ENCODE results near the gene COL27A1. TPM values are rescaled to one million over a fixed set of nuclear protein-coding genes. Genes with fewer than 3 reads are reported as not detected.

Gene COL27A1
- total RNA-seq, 2 donors from 2014 or later, result 18.5 to 57.1 TPM

DNA sequence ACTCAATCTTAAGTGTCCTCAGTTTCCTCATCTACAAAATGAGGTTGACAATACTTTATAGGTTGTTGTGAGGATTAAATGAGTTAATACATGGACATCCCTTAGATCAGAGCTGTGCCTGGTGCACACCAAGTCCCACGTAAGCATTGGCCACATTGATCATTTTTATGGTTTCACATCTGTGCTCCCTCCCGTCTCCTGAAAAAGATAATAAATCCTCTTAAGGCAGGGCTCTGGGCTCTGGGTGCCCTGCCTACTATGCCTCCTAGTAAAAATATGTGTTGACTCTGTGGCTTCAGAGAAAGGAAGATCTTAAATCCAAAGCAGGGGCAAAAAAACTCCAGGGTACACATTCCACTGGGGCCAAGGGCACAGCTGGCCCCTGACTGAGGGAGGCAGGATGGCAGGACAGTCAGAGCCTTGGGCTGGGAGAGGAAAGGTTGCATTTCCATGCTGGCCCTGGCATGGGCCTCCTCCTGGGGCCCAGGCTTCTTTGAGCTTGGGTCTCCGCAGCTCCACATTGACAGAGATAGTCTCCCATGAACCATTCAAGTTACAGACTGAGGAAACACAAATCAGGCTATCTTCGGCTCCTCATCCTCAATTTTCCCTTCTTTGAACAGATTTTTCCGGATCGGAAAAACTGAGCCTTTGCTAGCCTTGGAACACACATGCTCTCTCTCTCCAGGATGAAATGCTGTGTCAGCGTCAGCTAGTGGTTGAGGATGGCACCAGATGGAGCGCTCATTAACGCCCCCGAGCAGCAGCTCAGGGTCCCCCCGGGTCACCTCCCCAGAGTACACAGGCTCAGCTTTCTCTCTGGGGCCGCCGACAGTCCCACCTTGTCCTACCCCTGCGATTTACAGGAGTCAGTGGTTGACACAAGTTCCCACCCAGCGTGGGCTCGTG, 33.9 kb upstream of the COL27A1 start:
- Histone ChIP-seq H3K9me3 (no peaks in the 10 kb centered on the region), H3K4me3 (no peak overlapping the region), H3K27ac (no peak overlapping the region), H3K36me3 (no peaks in the 10 kb centered on the region), H3K27me3 (replicated peaks; ENCODE audit: insufficient read depth) (no peaks in the 10 kb centered on the region), H3K4me1 (ENCODE audit: control insufficient read depth in 1 of 2, low read depth in 2 of 2) (peaks cover 0 to under 1% of the 10 kb centered on the region in 2 donors)
- TF ChIP-seq, protein P1, sequence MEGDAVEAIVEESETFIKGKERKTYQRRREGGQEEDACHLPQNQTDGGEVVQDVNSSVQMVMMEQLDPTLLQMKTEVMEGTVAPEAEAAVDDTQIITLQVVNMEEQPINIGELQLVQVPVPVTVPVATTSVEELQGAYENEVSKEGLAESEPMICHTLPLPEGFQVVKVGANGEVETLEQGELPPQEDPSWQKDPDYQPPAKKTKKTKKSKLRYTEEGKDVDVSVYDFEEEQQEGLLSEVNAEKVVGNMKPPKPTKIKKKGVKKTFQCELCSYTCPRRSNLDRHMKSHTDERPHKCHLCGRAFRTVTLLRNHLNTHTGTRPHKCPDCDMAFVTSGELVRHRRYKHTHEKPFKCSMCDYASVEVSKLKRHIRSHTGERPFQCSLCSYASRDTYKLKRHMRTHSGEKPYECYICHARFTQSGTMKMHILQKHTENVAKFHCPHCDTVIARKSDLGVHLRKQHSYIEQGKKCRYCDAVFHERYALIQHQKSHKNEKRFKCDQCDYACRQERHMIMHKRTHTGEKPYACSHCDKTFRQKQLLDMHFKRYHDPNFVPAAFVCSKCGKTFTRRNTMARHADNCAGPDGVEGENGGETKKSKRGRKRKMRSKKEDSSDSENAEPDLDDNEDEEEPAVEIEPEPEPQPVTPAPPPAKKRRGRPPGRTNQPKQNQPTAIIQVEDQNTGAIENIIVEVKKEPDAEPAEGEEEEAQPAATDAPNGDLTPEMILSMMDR (IDR thresholded peaks at IDR 0.05), result no peak
- no peak for DNase-seq (ENCODE audit: low spot score)
- no peak for ATAC-seq (ENCODE audit: insufficient number of reproducible peaks, low FRiP score, low read depth)

GRCh38 chr9:114122136-114123027, 33.0 kb upstream of the COL27A1 start:
- Histone ChIP-seq H3K4me3 (no peak overlapping the region), H3K36me3 (no peaks in the 10 kb centered on the region), H3K9me3 (peaks cover 1% of the 10 kb centered on the region), H3K27me3 (replicated peaks; ENCODE audit: insufficient read depth) (no peaks in the 10 kb centered on the region), H3K4me1 (ENCODE audit: control insufficient read depth in 1 of 2, low read depth in 2 of 2) (no peaks in the 10 kb centered on the region), H3K27ac (no peak overlapping the region)
- DNase-seq (ENCODE audit: low spot score) (no peak), ATAC-seq (ENCODE audit: insufficient number of reproducible peaks, low FRiP score, low read depth) (no peak)
- TF ChIP-seq, protein P1 (IDR thresholded peaks at IDR 0.05), result no peak

DNA sequence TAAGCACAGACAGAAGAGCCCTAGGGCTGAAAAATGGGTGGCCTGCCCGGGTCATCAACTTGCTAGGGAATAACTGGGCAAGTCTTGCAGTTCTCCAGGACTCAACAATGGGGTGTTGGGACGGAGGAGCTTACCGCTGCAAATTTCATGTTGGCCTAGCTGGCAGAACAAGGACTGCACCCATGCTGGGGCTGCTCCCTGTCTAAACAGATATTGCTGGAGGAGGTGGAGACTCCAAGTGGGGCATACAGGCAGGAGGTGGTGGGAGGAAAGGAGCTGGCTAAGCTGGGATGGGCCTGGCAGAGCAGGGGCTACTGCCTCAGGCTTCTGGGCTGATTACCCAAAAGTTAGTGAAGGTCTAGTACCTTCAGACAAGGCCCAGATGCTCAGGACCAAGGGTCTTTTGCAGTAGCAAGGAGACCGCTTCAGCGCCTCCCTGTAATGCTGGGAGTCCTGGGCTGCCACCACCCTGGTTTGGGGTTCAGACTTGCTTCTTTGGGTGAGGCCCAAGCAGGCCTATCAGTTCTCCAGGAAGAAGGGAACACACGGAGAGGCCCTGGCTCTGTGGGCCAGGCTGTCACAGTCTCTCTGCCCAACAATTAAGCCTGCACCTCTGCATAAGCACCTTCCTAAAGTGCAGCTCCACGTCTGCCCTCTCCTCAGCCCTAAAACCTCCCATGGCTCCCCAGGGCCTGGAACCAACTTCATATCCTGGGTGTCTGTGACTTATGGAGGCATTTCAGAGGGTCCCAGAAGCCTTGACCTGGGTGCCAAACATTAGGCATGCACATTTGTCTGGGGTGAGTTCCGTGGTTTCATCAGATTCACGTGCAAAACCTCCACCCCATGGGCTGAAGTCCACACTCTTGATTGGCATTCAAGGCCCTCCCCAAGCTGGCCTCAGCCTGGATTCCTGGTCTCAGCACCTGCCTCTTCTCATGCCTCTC, 32.0 kb upstream of the COL27A1 start:
- TF ChIP-seq, protein P1 (IDR thresholded peaks at IDR 0.05), result no peak
- H3K36me3 ChIP-seq, result no peaks in the 10 kb centered on the region
- no peak overlapping the region for H3K27ac ChIP-seq
- no peaks in the 10 kb centered on the region for H3K4me1 ChIP-seq (ENCODE audit: control insufficient read depth in 1 of 2, low read depth in 2 of 2)
- DNase-seq (ENCODE audit: low spot score) (no peak), ATAC-seq (ENCODE audit: insufficient number of reproducible peaks, low FRiP score, low read depth) (no peak)
- H3K27me3 ChIP-seq (replicated peaks; ENCODE audit: insufficient read depth), result no peaks in the 10 kb centered on the region
- peaks cover 7% of the 10 kb centered on the region for H3K9me3 ChIP-seq
- H3K4me3 ChIP-seq, result no peak overlapping the region

DNA sequence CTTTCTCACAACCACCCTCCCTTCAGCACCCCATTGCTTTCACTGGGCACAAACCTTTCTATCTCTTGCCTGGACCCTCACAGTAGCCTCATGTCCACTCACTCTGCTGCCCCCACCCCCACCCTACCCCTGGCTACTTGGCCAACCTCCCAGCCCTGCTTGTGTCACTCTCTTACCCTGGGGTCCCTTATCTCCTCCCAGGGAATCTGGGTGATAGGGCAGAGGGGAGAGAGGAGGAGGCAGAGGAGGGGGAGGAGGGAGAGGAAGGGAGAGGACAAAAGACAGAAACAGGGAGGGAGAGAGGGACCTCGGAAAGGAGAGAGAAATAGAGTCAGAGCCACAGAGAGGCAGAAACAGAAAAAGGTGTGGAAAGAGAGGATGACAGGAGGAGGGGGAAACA, 31.2 kb upstream of the COL27A1 start:
- H3K27ac ChIP-seq, result no peak overlapping the region
- TF ChIP-seq, protein P1 (IDR thresholded peaks at IDR 0.05), result no peak
- peaks cover 7% of the 10 kb centered on the region for H3K9me3 ChIP-seq
- ATAC-seq (ENCODE audit: insufficient number of reproducible peaks, low FRiP score, low read depth), result no peak
- DNase-seq (ENCODE audit: low spot score), result no peak
- no peak overlapping the region for H3K4me3 ChIP-seq
- H3K36me3 ChIP-seq, result no peaks in the 10 kb centered on the region
- no peaks in the 10 kb centered on the region for H3K27me3 ChIP-seq (replicated peaks; ENCODE audit: insufficient read depth)
- no peaks in the 10 kb centered on the region for H3K4me1 ChIP-seq (ENCODE audit: control insufficient read depth in 1 of 2, low read depth in 2 of 2)
